Measurements from ENCODE around the gene CD3E.

Gene CD3E

DNA sequence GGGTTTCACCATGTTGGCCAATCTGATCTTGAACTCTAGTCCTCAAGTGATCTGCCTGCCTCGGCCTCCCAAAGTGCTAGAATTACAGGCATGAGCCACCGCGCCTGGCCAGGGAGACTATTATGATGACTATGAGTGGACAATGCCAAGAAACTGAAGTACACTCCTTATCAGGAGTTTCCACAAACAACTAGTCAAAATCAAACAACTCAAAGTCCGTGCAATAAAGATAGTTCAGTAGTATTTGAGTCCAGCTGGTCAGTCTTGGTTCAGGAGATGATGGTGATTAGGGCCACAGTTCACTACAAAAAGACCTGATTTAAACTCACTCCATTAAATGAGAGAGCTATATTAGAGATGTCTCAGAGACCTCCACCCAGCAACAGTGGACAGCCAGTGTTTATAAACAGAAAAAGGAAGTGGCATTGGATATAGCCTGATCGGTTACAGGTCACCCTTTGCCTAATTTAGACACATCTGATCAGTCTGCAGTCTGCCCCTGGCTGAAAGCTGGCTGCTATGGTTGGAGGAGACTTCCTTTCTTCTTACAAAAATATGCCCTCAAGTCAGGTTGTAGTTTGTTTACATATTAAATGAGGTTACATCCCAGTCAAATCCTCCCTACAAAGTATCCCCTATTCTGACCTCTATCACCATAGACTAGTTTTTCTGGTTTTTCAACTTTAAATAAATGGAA, 17.0 kb downstream of the CD3E start:
- DNase-seq (ENCODE audit: low read depth in 2 of 2, low spot score in 1 of 2): no peak

DNA sequence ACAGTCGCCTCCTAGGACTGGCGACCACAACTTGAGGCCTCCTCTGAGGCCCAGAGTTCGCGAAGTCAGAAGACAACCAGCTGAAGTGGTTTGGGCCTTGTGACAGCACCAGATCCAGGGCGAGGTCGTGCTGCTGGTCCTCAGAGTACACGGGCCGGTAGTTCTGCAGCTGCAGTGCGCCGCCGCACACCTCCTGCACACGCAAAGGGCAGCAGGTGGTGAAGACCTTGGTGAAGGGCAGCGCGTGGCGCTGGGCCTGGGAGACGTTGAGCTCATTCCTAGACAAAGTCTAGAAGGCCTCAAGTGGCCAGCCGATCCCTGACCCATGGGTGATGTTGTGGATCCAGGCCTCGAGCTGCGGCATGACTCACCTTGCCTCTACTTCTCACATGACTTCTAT, 18.2 kb downstream of the CD3E start:
- no peak for DNase-seq (ENCODE audit: low read depth in 2 of 2, low spot score in 1 of 2)

- DNase-seq (ENCODE audit: low read depth in 2 of 2, low spot score in 1 of 2): no peak
Measured at GRCh38 chr11:118325283-118325682, 20.8 kb downstream of the CD3E start.

DNA sequence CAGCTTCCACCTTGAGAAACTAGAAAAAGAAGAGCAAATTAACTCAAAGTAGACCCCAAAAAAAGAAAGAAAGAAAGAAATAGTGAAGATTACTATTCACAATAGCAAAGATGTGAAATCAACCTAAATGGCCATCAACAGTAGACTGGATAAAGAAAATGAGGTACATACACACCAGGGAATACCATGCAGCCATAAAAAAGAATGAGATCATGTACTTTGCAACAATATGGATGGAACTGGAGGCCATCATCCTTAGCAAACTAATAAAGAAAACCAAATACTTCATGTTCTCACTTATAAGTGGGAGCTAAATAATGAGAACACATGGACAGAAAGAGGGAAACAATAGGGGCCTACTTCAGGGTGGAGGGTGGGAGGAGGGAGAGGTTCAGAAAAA, 24.2 kb downstream of the CD3E start:
- DNase-seq (ENCODE audit: low read depth in 2 of 2, low spot score in 1 of 2): no peak

GRCh38 chr11:118334745-118335144, 30.2 kb downstream of the CD3E start:
- no peak for DNase-seq (ENCODE audit: low read depth in 2 of 2, low spot score in 1 of 2)

GRCh38 chr11:118338637-118339061, 34.1 kb downstream of the CD3E start:
- peak; percentile 69 to 80 for DNase-seq (ENCODE audit: low read depth in 2 of 2, low spot score in 1 of 2)

- DNase-seq (ENCODE audit: low read depth in 2 of 2, low spot score in 1 of 2): no peak
Measured at GRCh38 chr11:118339281-118339961, 34.9 kb downstream of the CD3E start.

DNA sequence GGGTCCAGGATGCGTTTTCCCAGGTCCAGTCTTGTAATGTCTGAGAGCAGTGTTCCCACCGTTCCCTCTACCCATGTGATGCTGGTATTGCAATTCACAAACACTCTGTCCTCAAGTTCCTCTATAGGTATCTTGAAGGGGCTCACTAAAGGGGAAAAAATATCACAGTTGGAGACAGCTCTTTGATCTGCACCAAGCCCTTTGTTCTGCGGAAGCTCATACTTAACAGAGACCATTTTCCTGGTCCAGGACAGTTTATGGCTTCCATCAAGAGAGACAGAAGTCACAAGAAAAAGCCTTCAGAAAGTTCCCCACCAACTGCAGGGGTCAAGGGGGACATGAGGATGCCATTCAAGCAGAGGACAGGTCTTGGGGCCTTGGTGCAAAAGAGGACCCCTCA, 35.9 kb downstream of the CD3E start:
- no peak for DNase-seq (ENCODE audit: low read depth in 2 of 2, low spot score in 1 of 2)

GRCh38 chr11:118341261-118341660, 36.7 kb downstream of the CD3E start:
- no peak for DNase-seq (ENCODE audit: low read depth in 2 of 2, low spot score in 1 of 2)

DNA sequence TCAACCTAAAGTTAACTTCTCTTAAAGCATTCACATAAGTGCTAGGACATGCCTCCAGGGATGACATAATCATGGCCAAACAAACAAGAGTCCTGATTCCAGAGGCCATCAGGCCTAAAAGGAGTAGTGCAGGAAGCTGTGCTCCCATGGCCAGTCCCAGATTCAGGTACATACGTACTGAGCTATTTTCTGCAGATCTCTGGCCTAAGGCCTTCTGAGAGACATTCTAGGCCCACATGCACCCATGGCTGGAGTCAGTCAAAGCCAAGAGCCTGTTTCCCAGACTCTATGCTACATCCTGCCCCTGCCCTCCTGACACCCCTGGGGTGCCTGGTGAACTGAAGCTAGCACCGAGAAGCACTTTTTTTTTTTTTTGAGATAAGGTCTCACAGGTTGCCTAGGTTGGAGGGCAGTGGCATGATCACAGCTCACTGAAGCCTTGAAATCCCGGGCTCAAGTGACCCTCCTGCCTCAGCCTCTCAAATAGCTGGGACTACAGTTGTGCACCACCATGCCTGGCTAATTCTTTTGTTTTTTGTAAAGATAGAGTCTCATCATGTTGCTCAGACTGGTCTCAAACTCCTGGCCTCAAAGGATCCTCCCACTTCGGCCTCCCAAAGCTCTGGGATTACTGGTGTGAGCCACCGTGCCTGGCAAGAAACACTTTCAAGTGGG, 37.4 kb downstream of the CD3E start:
- no peak for DNase-seq (ENCODE audit: low read depth in 2 of 2, low spot score in 1 of 2)

GRCh38 chr11:118342503-118343161, 38.1 kb downstream of the CD3E start, which contains the start of gene CD3D:
CD3D (minus strand) TSS chr11:118342705; CDS start chr11:118342607, 98 bp downstream.
- peak in 1 of 2 donors; percentile 46 for DNase-seq (ENCODE audit: low read depth in 2 of 2, low spot score in 1 of 2)

DNA sequence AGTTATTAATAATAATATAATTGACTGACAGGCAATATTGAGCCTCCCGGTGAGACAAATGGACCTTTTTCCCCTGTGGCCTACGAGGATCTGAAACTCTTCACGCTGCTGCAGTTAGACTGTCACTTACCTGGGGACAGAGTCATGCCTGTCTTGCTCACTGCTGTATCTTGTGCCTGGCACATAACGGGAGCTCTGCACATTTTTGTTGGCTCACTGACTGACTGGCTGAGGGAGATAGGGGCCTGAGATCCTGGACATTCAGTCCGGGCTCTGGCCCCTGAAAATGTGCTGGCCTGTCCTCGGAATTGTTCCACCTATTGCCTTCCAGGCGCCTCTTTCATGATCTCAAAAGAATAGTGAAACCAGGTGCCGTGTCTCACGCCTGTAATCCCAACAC, 38.7 kb downstream of the CD3E start:
- DNase-seq (ENCODE audit: low read depth in 2 of 2, low spot score in 1 of 2): no peak

GRCh38 chr11:118343981-118344515, 39.5 kb downstream of the CD3E start, which contains the start of gene CD3G:
CD3G (plus strand) TSS chr11:118344344; CDS start chr11:118344424, 80 bp downstream.
- DNase-seq (ENCODE audit: low read depth in 2 of 2, low spot score in 1 of 2): peak in 1 of 2 donors; percentile 42

DNA sequence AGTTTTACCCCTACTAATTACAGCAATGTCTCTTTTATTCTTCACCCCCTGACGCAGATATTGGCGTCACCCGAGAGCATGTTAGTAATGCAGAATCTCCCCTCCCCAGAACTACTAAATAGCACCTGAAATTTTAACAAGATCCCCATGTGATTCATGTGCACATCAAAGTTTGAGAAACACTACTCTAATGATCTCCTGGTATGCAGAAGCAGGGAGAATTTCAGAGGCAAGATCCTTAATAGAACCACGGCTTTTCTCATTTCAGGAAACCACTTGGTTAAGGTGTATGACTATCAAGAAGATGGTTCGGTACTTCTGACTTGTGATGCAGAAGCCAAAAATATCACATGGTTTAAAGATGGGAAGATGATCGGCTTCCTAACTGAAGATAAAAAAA, 44.9 kb downstream of the CD3E start:
- DNase-seq (ENCODE audit: low read depth in 2 of 2, low spot score in 1 of 2): no peak

- no peak for DNase-seq (ENCODE audit: low read depth in 2 of 2, low spot score in 1 of 2)
Measured at GRCh38 chr11:118353084-118353710, 48.7 kb downstream of the CD3E start.

- no peak for DNase-seq (ENCODE audit: low read depth in 2 of 2, low spot score in 1 of 2)
Measured at GRCh38 chr11:118358071-118358470, 53.5 kb downstream of the CD3E start.

GRCh38 chr11:118359295-118359958, 54.9 kb downstream of the CD3E start, which contains the start of gene UBE4A:
UBE4A (plus strand) TSS chr11:118359600; CDS start chr11:118365081, 5,481 bp downstream.
- peak; percentile 96 to 99 for DNase-seq (ENCODE audit: low read depth in 2 of 2, low spot score in 1 of 2)

- DNase-seq (ENCODE audit: low read depth in 2 of 2, low spot score in 1 of 2): no peak
Measured at GRCh38 chr11:118364956-118365615, 60.6 kb downstream of the CD3E start.
